ENCODE measurements around the gene RAPGEF2. TPM values are rescaled to one million over a fixed set of nuclear protein-coding genes. Genes with fewer than 3 reads are reported as not detected.
A peak's percentile ranks its signal among the peaks of the same experiment; 100 is the strongest.

The RAPGEF2 gene
- total and polyA plus RNA-seq, 5 donors, result 10.6 to 38.6 (median 38.1) TPM

- Histone ChIP-seq H3K27ac (ENCODE audit: low read length) (no peak overlapping the region), H3K27me3 (ENCODE audit: control insufficient read depth, insufficient read depth) (no peaks in the 10 kb centered on the region), H3K4me1 (ENCODE audit: control insufficient read depth, insufficient read depth, low read length) (peaks cover 2% of the 10 kb centered on the region), H3K4me3 (ENCODE audit: low read length) (no peak overlapping the region), H3K9me3 (ENCODE audit: control insufficient read depth, low read length) (no peaks in the 10 kb centered on the region)
- DNase-seq (no peak), ATAC-seq (no peak)
- WGBS, result 89% methylated on average over 3 of the region's 3 CpGs
- intact Hi-C loops (cut with DNase I), result no loop called here
These were observed 161.2 kb downstream of the RAPGEF2 start for GRCh38 chr4:159264057-159264456.

- Histone ChIP-seq H3K4me3 (ENCODE audit: low read length) (peak overlapping the region; percentile 67), H3K4me1 (ENCODE audit: control insufficient read depth, insufficient read depth, low read length) (peaks cover 9% of the 10 kb centered on the region), H3K27ac (ENCODE audit: low read length) (no peak overlapping the region)
These were observed 164.3 kb downstream of the RAPGEF2 start for GRCh38 chr4:159266981-159267868.

GRCh38 chr4:159267869-159268285 lies 165.0 kb downstream of the RAPGEF2 start:
- H3K9me3 ChIP-seq (ENCODE audit: control insufficient read depth, low read length), result no peaks in the 10 kb centered on the region
- WGBS, result 35% methylated on average over 5 of the region's 5 CpGs
- H3K27me3 ChIP-seq (ENCODE audit: control insufficient read depth, insufficient read depth), result no peaks in the 10 kb centered on the region
- peak overlapping the region; percentile 67 for H3K4me3 ChIP-seq (ENCODE audit: low read length)
- intact Hi-C loops (cut with DNase I), result no loop called here
- peak overlapping the region; percentile 68 for H3K27ac ChIP-seq (ENCODE audit: low read length)
- DNase-seq, result no peak
- peak; percentile 9 to 56 for ATAC-seq
- peaks cover 9% of the 10 kb centered on the region for H3K4me1 ChIP-seq (ENCODE audit: control insufficient read depth, insufficient read depth, low read length)

More at GRCh38 chr4:159266981-159267868, 164.3 kb downstream of the RAPGEF2 start:
- intact Hi-C loops (cut with DNase I), result no loop called here
- ATAC-seq (peak; percentile 71 to 76), DNase-seq (peak in 1 of 3 donors; percentile 62)
- 15% methylated on average over 5 of the region's 5 CpGs for WGBS
- Histone ChIP-seq H3K9me3 (ENCODE audit: control insufficient read depth, low read length) (no peaks in the 10 kb centered on the region), H3K27me3 (ENCODE audit: control insufficient read depth, insufficient read depth) (no peaks in the 10 kb centered on the region)

GRCh38 chr4:159268607-159269006 lies 165.7 kb downstream of the RAPGEF2 start:
- Histone ChIP-seq H3K27ac (ENCODE audit: low read length) (no peak overlapping the region), H3K9me3 (ENCODE audit: control insufficient read depth, low read length) (no peaks in the 10 kb centered on the region), H3K27me3 (ENCODE audit: control insufficient read depth, insufficient read depth) (no peaks in the 10 kb centered on the region), H3K4me1 (ENCODE audit: control insufficient read depth, insufficient read depth, low read length) (peaks cover 9% of the 10 kb centered on the region), H3K4me3 (ENCODE audit: low read length) (peak overlapping the region; percentile 67)
- intact Hi-C loops (cut with DNase I), result no loop called here
- DNase-seq (no peak), ATAC-seq (no peak)
- WGBS, result 65% methylated on average over 4 of the region's 4 CpGs

GRCh38 chr4:159269116-159269515 lies 166.2 kb downstream of the RAPGEF2 start:
- DNase-seq (peak in 1 of 3 donors; percentile 50), ATAC-seq (no peak)
- WGBS, result 84% methylated on average over 10 of the region's 10 CpGs
- H3K9me3 ChIP-seq (ENCODE audit: control insufficient read depth, low read length), result no peaks in the 10 kb centered on the region
- intact Hi-C loops (cut with DNase I), result no loop called here
- H3K27me3 ChIP-seq (ENCODE audit: control insufficient read depth, insufficient read depth), result no peaks in the 10 kb centered on the region
- peak overlapping the region; percentile 67 for H3K4me3 ChIP-seq (ENCODE audit: low read length)
- peaks cover 9% of the 10 kb centered on the region for H3K4me1 ChIP-seq (ENCODE audit: control insufficient read depth, insufficient read depth, low read length)
- no peak overlapping the region for H3K27ac ChIP-seq (ENCODE audit: low read length)

GRCh38 chr4:159269956-159270355 lies 167.1 kb downstream of the RAPGEF2 start:
- Histone ChIP-seq H3K4me3 (ENCODE audit: low read length) (no peak overlapping the region), H3K9me3 (ENCODE audit: control insufficient read depth, low read length) (no peaks in the 10 kb centered on the region), H3K4me1 (ENCODE audit: control insufficient read depth, insufficient read depth, low read length) (peaks cover 9% of the 10 kb centered on the region), H3K27me3 (ENCODE audit: control insufficient read depth, insufficient read depth) (no peaks in the 10 kb centered on the region), H3K27ac (ENCODE audit: low read length) (no peak overlapping the region)
- intact Hi-C loops (cut with DNase I), result no loop called here
- no peak for DNase-seq
- ATAC-seq, result no peak

GRCh38 chr4:159271856-159272255 lies 169.0 kb downstream of the RAPGEF2 start:
- WGBS, result 57% methylated on average over 4 of the region's 4 CpGs

GRCh38 chr4:159272273-159273140 lies 169.6 kb downstream of the RAPGEF2 start:
- ATAC-seq, result peak in 1 of 2 donors; percentile 13
- intact Hi-C loops (cut with DNase I), result no loop called here

More at GRCh38 chr4:159271856-159272255, 169.0 kb downstream of the RAPGEF2 start:
- no peaks in the 10 kb centered on the region for H3K27me3 ChIP-seq (ENCODE audit: control insufficient read depth, insufficient read depth)
- H3K4me3 ChIP-seq (ENCODE audit: low read length), result no peak overlapping the region
- ATAC-seq, result peak in 1 of 2 donors; percentile 5
- H3K9me3 ChIP-seq (ENCODE audit: control insufficient read depth, low read length), result no peaks in the 10 kb centered on the region
- no peak for DNase-seq
- H3K27ac ChIP-seq (ENCODE audit: low read length), result peak overlapping the region; percentile 15
- intact Hi-C loops (cut with DNase I), result no loop called here
- peaks cover 9% of the 10 kb centered on the region for H3K4me1 ChIP-seq (ENCODE audit: control insufficient read depth, insufficient read depth, low read length)

GRCh38 chr4:159273141-159273438 lies 170.2 kb downstream of the RAPGEF2 start:
- intact Hi-C loops (cut with DNase I), result no loop called here
- H3K9me3 ChIP-seq (ENCODE audit: control insufficient read depth, low read length), result no peaks in the 10 kb centered on the region
- peak; percentile 50 to 80 for ATAC-seq
- peaks cover 7% of the 10 kb centered on the region for H3K4me1 ChIP-seq (ENCODE audit: control insufficient read depth, insufficient read depth, low read length)
- DNase-seq, result peak in 1 of 3 donors; percentile 51
- H3K27ac ChIP-seq (ENCODE audit: low read length), result no peak overlapping the region
- no peaks in the 10 kb centered on the region for H3K27me3 ChIP-seq (ENCODE audit: control insufficient read depth, insufficient read depth)
- no peak overlapping the region for H3K4me3 ChIP-seq (ENCODE audit: low read length)

More at GRCh38 chr4:159272273-159273140, 169.6 kb downstream of the RAPGEF2 start:
- no peak overlapping the region for H3K27ac ChIP-seq (ENCODE audit: low read length)
- H3K9me3 ChIP-seq (ENCODE audit: control insufficient read depth, low read length), result no peaks in the 10 kb centered on the region
- no peaks in the 10 kb centered on the region for H3K27me3 ChIP-seq (ENCODE audit: control insufficient read depth, insufficient read depth)
- no peak overlapping the region for H3K4me3 ChIP-seq (ENCODE audit: low read length)
- DNase-seq, result no peak
- H3K4me1 ChIP-seq (ENCODE audit: control insufficient read depth, insufficient read depth, low read length), result peaks cover 9% of the 10 kb centered on the region

- Histone ChIP-seq H3K4me1 (ENCODE audit: control insufficient read depth, insufficient read depth, low read length) (peaks cover 7% of the 10 kb centered on the region), H3K9me3 (ENCODE audit: control insufficient read depth, low read length) (no peaks in the 10 kb centered on the region), H3K27ac (ENCODE audit: low read length) (no peak overlapping the region), H3K4me3 (ENCODE audit: low read length) (no peak overlapping the region), H3K27me3 (ENCODE audit: control insufficient read depth, insufficient read depth) (no peaks in the 10 kb centered on the region)
- ATAC-seq, result no peak
- DNase-seq, result peak in 1 of 3 donors; percentile 36
- 73% methylated on average over 9 of the region's 9 CpGs for WGBS
- intact Hi-C loops (cut with DNase I), result no loop called here
These were observed 171.0 kb downstream of the RAPGEF2 start for GRCh38 chr4:159273841-159274240.

GRCh38 chr4:159278399-159278798 lies 175.5 kb downstream of the RAPGEF2 start:
- H3K27me3 ChIP-seq (ENCODE audit: control insufficient read depth, insufficient read depth), result no peaks in the 10 kb centered on the region
- DNase-seq, result no peak
- H3K9me3 ChIP-seq (ENCODE audit: control insufficient read depth, low read length), result no peaks in the 10 kb centered on the region
- intact Hi-C loops (cut with DNase I), result no loop called here
- no peak for ATAC-seq
- 84% methylated on average over 5 of the region's 5 CpGs for WGBS
- H3K27ac ChIP-seq (ENCODE audit: low read length), result no peak overlapping the region
- H3K4me3 ChIP-seq (ENCODE audit: low read length), result no peak overlapping the region
- H3K4me1 ChIP-seq (ENCODE audit: control insufficient read depth, insufficient read depth, low read length), result no peaks in the 10 kb centered on the region
